MCF 10A (cell line): ENCODE measurements around the gene TIGD4. TPM values are rescaled to one million over a fixed set of nuclear protein-coding genes. Genes with fewer than 3 reads are reported as not detected.

Experiments used
- BruUV-seq: library from RNA; stranded (reverse); fragments of 400-500 nt; replicated peaks from 2 replicates; lab custom pipeline; 2021; lab: Mats Ljungman, UMichigan
- CTCF ChIA-PET: fragments of 300-600 bp; sonication (Branson Sonifier 250); formaldehyde crosslinking; extraction: SDS; loops from one replicate; lab custom pipeline; 2021; ENCODE audit warnings: antibody characterized with exemption, inconsistent platforms; lab: Yijun Ruan, JAX
- POLR2A ChIA-PET: fragments of 300-600, 350-650 bp; sonication (Branson Sonifier 250); formaldehyde crosslinking; extraction: SDS; loops from one replicate; lab custom pipeline; 2020; ENCODE audit warnings: antibody characterized with exemption, inconsistent platforms; lab: Yijun Ruan, JAX
- DNase-seq: peaks from one replicate; pipeline ENCODE4 v3.0.0-alpha.2; 2018; ENCODE audit not compliant: unreplicated experiment
- H3K27ac Mint-ChIP-seq: one replicate; pipeline ENCODE4 v1.8.0; 2022; ENCODE audit warnings: mild to moderate bottlenecking, low read depth, mixed read lengths; ENCODE audit not compliant: unreplicated experiment
- H3K27me3 Mint-ChIP-seq: one replicate; pipeline ENCODE4 v1.8.0; 2022; ENCODE audit warnings: mixed read lengths; ENCODE audit not compliant: insufficient read depth, unreplicated experiment
- H3K36me3 Mint-ChIP-seq: one replicate; pipeline ENCODE4 v1.8.0; 2022; ENCODE audit warnings: mild to moderate bottlenecking, moderate library complexity, mixed read lengths; ENCODE audit not compliant: insufficient read depth, unreplicated experiment
- H3K4me1 Mint-ChIP-seq: one replicate; pipeline ENCODE4 v1.8.0; 2022; ENCODE audit warnings: mixed read lengths; ENCODE audit not compliant: insufficient read depth, unreplicated experiment
- H3K4me3 Mint-ChIP-seq: one replicate; pipeline ENCODE4 v1.8.0; 2022; ENCODE audit warnings: mild to moderate bottlenecking, moderate library complexity, mixed read lengths; ENCODE audit not compliant: unreplicated experiment
- H3K9me3 Mint-ChIP-seq: one replicate; pipeline ENCODE4 v1.8.0; 2022; ENCODE audit warnings: mixed read lengths; ENCODE audit not compliant: unreplicated experiment
- CTCF ChIP-seq: fragments of 200-600 bp; IDR thresholded peaks from one replicate; pipeline ENCODE4 v1.8.0; 2022; ENCODE audit warnings: antibody characterized with exemption, mild to moderate bottlenecking; ENCODE audit not compliant: unreplicated experiment
- intact Hi-C: fragments of 100-400 bp; cut with micrococcal nuclease; formaldehyde crosslinking; loops from 2 replicates; pipeline ENCODE4 v1.14.1; 2022
- total RNA-seq: library from RNA; stranded (reverse); gene quantifications from 2 replicates; pipeline ENCODE4 v1.2.3, GENCODE V29; 2022

The TIGD4 gene
- total RNA-seq, 1 experiment from 2014 or later: 0.12 TPM

GRCh38 chr4:152724494-152724893 is 55.0 kb downstream of the TIGD4 start:
- Mint-ChIP-seq H3K27ac (no peak overlapping the region), H3K4me3 (no peak overlapping the region), H3K27me3 (no peaks in the 10 kb centered on the region), H3K4me1 (no peaks in the 10 kb centered on the region), H3K36me3 (no peaks in the 10 kb centered on the region), H3K9me3 (no peaks in the 10 kb centered on the region)
- no TSS peak for BruUV-seq
- POLR2A ChIA-PET: no interaction called here
- no peak for TF ChIP-seq CTCF
- no peak for DNase-seq
- intact Hi-C loops: no loop called here
- CTCF ChIA-PET: no interaction called here

- intact Hi-C loops: no loop called here
- TF ChIP-seq CTCF: no peak
- Mint-ChIP-seq H3K4me1 (no peaks in the 10 kb centered on the region), H3K36me3 (no peaks in the 10 kb centered on the region), H3K27ac (no peak overlapping the region), H3K9me3 (no peaks in the 10 kb centered on the region), H3K4me3 (no peak overlapping the region), H3K27me3 (no peaks in the 10 kb centered on the region)
- CTCF ChIA-PET: no interaction called here
- POLR2A ChIA-PET: interaction anchor here (0.7 kb wide), 1 partner anchor 46 kb away, joined by 3 read pairs; no protein-coding TSS in a partner anchor
- BruUV-seq: no TSS peak
- no peak for DNase-seq
These were observed 56.3 kb downstream of the TIGD4 start for GRCh38 chr4:152723236-152723635.

- no peak for DNase-seq
- no TSS peak for BruUV-seq
- CTCF ChIA-PET: interaction anchor here (0.7 to 1.2 kb wide), 3 partner anchors 15 to 316 kb away, joined by 3 to 5 read pairs (median 4); no protein-coding TSS in a partner anchor
These were observed 59.6 kb downstream of the TIGD4 start for GRCh38 chr4:152719801-152720556.

More at GRCh38 chr4:152719801-152720556, 59.6 kb downstream of the TIGD4 start:
- intact Hi-C loops: no loop called here
- no peaks in the 10 kb centered on the region for H3K27me3 Mint-ChIP-seq
- TF ChIP-seq CTCF: no peak
- peaks cover 7% of the 10 kb centered on the region for H3K9me3 Mint-ChIP-seq
- no peaks in the 10 kb centered on the region for H3K4me1 Mint-ChIP-seq
- no peaks in the 10 kb centered on the region for H3K36me3 Mint-ChIP-seq
- no peak overlapping the region for H3K4me3 Mint-ChIP-seq
- POLR2A ChIA-PET: interaction anchor here (1.0 kb wide), 1 partner anchor 10 kb away, joined by 3 read pairs; no protein-coding TSS in a partner anchor
- no peak overlapping the region for H3K27ac Mint-ChIP-seq

Other genes starting within 250 kb of the TIGD4 start
- 35.8 and 40.2 TPM in 2 replicates for gene FBXW7, start 243.6 kb downstream of the TIGD4 start, total RNA-seq
- gene TMEM154, start 99.7 kb downstream of the TIGD4 start, total RNA-seq: 37.9 and 41.5 TPM in 2 replicates
- 26.7 and 35.5 TPM in 2 replicates for gene ARFIP1, start 224 bp upstream of the TIGD4 start, total RNA-seq
- gene FHDC1, start 156.6 kb upstream of the TIGD4 start, total RNA-seq: 2.0 and 2.7 TPM in 2 replicates